Stimulated activated CD4-positive, alpha-beta T cell treated with anti-CD3 and anti-CD28 coated beads, TNF-alpha, amount 100 ng/mL, for 24 hours (primary cell): ENCODE results near the gene C8A.

Experiments
- DNase-seq, 3 experiments: peaks; one replicate each; pipeline ENCODE4 v3.0.0-alpha.2; 2020; ENCODE audit warnings: low read depth in 3 of 3

The C8A gene

DNA sequence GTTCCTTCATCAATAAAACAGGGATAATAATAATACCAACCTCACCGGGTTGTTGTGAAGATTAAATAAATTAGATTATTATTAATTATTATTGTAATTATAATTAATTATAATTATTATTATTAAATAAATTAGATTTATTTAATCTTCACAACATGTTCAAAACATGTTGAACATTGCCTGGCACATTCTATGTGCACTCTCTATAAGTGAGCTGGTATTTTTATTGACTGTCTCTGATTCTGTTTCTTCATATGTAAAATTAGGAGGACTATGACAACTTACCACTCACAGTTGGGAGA is 112.1 kb downstream of the C8A start:
- no peak for DNase-seq

DNA sequence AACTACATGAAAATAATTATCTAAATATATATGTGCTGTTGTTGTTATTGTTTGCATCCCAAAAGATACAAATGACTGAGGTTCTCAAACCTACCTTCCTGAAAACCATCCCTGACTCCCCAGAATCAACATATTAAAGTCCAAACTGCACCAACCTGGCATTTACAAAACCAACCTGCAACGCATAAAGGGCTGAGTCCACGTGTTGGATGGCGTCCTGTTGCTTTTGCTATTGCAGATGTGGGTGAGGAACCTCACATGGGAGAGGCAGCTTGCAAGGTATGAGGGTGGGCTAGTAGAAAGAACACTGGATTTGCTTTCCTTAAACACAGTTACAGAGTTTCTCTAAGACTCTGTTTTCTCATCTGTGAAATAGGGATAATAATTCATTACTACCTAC is 112.8 kb downstream of the C8A start:
- DNase-seq: no peak
